DND-41 (cell line): ENCODE data around the gene CASR.

Source experiments
- CTCF ChIP-seq: IDR thresholded peaks from 2 replicates; pipeline ENCODE4 v1.5.1; 2012; ENCODE audit warnings: borderline replicate concordance, low read length, moderate library complexity, mild to moderate bottlenecking; ENCODE audit not compliant: poor library complexity, severe bottlenecking; ENCODE audit errors: extremely low read depth
- EZH2 ChIP-seq: IDR thresholded peaks from 3 replicates; pipeline ENCODE4 v1.6.1; 2012; ENCODE audit warnings: borderline replicate concordance, low read depth, mild to moderate bottlenecking, moderate library complexity, low read length, inconsistent platforms; ENCODE audit not compliant: severe bottlenecking

DNA sequence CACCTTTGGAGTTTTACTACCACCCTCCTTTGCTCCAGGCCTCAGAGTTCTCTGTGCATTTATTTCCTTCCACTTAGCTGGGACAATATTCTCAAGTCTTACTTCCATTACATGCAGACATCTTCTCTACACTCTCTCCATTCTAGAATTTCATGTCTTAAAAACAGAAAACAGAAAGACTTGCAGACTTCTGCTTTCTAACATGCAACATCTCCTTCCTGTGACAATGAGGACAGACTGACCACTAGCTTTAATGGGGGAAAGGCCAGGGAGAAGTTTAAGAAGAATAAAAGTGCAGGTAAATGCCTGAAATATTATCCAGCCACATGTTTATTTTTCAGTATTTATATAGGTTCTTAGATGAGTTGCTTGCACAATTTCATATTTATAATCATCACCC lies 124.5 kb downstream of the CASR start:
- no peak for TF ChIP-seq EZH2
- no peak for TF ChIP-seq CTCF
